ENCODE data around the gene CRACR2A.

CRACR2A gene

DNA sequence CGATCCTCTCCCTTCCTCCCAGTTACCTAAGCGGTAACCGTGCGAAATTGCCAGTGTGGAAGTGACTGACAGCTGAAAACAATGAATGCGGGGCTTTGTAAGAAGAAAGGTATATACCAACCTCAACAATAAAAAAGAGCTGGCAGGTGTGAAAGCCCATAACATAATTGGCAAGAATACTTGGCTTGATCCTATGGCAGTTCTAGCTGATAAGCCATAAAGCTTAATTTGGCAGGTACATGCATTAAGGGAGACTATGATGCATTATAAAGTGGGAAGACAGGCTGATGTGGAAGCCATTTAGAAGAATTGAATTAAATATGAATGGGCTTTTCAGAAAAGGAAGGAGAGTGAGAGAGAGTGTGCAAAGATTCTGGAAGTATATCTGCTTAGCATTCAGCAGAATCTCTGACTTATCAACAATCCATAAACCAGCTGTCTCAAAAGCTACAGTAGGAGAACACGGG, 71.3 kb downstream of the CRACR2A start:
- DNase-seq, result no peak

DNA sequence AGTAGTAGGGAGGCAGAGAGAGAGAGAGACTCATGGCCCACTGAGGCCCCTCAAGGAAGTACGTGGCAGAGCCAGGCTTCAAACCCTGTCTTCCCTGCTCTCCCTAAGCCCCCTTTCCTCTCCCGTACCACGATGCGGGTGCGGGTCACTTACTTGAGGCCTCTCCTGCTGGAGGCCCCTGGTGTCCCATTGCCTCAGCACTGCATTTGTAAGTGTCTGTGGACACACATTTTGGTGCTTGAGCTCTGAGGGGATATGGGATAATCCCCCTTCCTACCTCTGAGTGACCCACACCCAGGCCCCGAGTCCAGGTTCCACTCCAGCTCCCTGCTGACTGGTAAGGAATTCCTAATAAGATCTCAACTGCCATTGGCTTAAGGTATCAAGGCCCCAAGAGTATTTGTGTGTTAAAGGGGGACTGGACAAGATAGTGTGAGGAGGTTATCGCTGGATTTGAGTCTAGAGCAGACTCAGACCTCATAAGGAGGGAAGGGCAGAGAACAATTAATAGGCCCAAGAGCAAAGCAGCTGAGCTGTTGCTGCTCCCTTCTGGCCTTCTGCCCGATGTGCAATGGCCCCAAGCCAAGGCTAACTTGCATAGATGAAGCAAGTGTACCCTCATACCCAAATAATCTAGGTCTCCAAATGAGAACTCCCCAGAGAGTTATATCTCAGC, 71.9 kb downstream of the CRACR2A start:
- peak; percentile 5 to 53 for DNase-seq

DNA sequence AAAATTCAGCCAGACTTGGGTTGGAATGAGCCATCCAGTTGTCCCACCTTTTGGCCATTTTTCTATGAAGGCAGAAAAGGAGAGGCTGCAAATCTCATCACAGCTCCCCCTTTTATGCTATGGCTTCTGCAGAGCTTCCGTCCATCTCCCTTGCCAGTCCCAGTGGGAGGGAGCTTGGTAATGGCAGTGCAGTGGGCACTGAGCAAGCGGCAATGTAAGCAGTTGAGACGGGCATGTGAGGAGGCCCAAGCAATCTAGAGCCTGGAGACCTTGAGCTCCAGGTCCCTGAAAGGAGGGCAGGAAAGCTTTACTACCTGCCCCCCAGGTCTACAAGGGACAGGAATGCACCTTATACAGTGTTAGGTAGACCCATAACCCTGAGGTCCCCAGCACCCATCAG, 73.1 kb downstream of the CRACR2A start:
- DNase-seq, result no peak

GRCh38 chr12:3677609-3678008, 75.3 kb downstream of the CRACR2A start:
- DNase-seq, result no peak

GRCh38 chr12:3673981-3674708, 78.8 kb downstream of the CRACR2A start:
- no peak for DNase-seq

DNA sequence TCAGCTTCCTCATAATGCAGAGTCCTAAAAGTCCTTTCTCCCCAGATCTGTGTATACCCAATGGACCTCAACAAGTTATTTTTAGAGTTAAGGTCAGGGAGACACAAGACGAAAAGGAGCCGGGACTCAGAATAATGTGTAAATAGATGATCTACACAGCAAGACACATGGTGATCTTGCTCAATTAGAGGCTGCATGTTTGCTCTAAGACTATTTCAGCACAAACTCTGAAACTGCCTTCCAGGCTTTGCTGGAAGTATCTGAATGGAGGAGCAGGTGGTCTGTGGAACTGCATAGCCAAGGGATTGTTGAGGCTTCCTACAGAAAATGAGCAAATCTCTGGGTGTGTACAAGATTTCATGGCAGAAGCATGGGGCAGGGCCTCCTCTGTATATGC, 80.8 kb downstream of the CRACR2A start:
- DNase-seq, result no peak

DNA sequence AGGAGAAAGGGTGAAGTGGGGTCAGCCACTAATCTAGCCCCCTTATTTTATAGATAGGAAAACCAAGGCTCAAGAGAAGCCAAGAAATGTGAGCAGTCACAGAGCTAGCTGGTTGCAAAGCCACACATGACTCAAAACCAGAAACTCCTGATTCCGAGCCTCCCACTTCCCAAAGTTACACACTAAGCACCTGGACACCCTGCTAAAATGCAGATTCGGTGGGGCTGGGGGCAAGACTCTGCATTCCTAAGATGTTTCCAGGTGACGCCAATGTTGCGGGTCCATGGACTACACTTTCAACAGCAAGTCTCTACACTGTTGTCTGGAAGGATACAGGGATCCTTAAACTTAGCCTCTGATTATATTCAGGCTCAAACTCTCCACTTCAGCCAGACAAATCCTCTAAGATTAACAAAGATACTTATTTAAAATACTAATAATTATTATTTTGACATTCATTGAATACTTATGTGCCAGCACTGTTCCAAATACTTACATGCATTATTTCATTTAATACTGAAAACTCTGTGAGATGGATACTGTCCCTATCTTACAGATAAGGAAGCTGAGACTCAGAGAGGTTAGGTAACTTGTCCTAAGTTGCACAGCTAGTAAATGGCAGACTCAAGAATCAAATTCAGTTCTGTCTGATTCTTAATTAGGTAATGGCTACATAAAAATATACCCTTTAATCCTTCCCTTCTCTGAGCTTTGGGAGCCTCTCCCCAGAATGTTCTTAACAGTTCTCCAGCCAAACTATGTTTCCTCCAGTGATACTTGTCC, 81.4 kb downstream of the CRACR2A start:
- no peak for DNase-seq

DNA sequence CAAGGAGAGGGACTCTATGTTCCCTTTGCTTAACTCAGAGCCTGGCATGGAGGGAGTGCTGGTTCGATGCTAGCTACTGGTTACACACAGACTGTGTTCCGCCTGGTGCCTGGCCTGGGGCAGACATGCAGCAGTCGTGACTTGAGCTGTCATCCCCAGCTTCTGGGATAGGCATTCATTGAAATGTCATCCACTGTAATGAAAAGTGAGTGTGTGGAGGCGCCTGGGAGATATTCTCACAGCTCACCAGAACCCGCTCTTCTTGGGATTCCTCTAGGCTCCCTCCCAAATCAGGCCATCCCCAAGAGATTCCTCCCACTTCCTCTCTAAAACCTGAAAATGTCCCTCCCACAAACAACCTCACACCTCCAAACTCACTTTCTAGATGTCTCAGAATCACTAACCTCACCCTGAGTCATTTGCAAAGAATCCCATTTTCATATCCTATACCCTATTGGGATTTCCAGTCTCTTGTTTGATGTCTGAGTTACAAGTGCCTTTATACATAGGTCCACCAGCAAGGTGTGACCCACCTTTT, 82.8 kb downstream of the CRACR2A start:
- no peak for DNase-seq

- no peak for DNase-seq
Measured at GRCh38 chr12:3669594-3669993, 83.3 kb downstream of the CRACR2A start.

- DNase-seq, result no peak
Measured at GRCh38 chr12:3668479-3669165, 84.3 kb downstream of the CRACR2A start.

- DNase-seq, result peak in 1 of 2 experiments; percentile 18
Measured at GRCh38 chr12:3667485-3667884, 85.4 kb downstream of the CRACR2A start.

GRCh38 chr12:3666441-3666840, 86.5 kb downstream of the CRACR2A start:
- no peak for DNase-seq

DNA sequence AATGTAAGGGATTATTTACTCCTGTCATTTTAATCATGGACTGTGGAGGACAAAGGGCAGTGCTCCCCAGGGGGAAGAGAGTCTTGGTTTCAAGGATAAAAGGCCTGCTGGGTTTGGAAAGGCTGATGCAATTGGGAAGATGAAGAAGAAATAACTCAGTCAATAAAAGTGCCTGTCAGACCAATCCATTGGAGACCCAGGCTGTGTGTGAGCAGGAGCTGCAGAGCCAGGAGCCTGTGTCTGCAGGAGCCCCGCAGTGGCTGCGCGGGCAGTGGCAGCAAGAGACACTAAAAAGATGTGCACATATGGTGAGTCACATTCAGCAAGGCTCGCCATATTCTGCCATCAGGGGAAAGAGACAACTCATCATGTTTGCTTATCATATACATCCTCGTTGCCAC, 90.4 kb downstream of the CRACR2A start:
- no peak for DNase-seq

- no peak for DNase-seq
Measured at GRCh38 chr12:3661028-3661427, 91.9 kb downstream of the CRACR2A start.

DNA sequence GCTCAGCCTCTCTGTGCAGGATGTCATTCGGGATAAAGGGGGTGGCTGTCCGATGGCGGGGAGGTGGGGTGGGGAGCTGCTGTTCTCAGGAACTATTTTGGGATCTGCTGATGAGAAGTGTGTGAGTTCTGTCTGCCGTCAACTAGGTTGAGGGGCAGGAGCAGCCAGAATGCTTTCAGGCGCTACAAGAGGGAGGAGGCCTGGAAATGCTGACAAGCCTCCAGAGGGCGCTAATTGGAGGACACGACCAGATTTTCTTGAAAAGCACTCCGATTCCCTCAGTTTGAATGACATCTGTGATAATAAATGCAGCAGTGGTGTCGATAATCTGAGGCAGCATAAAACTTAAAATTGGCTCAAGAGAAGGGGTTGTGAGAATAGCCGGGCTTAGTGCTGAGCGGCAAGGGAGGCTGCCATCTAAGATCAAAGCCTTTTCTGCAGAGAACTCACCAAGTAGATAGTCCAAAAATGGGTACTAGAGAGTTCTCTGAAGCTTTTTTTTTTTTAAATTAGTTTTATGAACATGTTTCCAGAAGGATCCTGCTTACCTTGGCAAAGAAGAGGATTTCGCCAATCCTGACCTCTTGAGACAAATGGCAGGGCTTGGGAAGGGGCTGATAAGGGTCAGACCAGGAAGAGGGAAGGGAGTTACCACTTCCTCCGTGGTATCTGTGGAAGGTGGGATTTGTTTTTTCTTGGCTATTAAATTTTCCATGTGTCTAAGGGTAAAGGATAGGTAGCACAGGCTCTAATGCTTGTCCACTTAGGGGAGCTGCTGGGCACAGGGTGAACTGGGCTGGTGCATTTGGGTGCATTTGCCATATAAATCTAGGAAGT, 94.4 kb downstream of the CRACR2A start:
- peak; percentile 23 to 28 for DNase-seq

DNA sequence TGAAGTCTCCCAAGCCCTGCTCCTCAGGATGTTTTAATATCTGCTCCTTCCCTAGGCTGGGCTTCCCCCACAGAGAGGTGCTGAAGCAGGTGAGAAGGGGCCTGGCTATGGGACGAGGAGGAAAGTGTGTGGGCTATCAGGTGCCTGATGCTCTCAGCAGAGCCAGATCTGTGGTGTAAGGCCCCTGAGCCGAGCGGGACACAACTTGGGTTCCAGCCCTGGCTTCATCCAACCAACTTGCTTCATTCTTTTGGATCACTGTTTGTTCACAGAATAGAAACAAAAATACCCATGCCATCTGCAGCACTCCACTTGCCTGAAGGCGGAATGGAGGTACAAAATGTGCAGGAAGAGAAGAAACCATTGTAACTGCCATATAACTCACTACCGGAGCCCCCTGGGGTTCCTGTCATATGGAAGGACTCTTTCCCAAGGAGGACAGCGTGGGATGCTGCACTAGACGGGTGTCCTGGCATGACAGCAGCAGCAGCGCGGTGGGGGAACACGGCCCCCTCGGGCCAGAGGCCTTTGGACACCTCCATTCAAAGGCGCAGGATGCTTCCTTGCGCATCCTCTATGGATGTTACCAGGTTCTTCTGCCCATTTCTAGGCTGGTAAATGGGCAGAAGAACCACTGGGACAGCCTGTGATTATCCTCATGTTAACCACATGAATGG, 95.8 kb downstream of the CRACR2A start:
- DNase-seq, result no peak

DNA sequence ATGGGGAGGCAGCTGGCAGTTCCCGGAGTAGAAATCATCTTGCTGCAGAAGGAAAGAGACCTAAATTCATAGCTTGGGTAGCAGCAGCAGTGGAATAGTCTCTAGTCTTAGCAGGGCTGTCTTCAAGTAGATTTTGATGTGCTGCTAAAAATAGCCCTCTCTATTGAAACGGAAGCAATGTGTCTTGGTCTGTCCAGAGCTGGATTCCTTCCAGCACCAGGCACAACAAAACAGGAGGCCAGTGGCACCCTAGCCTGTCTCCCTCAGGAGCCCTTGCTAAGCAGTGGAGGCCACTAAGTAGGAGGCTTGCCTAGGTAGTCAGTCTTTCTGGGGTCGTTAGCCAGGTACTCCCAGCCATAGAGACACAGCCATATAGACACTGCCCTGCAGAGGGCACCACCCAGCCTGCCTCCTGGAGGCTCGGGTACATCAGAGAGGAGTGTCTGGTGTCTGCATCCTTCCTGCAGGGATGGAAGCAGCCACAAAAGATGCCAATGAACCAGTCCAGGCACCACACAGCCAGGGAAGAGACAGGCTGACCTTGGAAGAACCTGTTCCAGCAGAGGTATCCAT, 97.5 kb downstream of the CRACR2A start:
- DNase-seq, result peak; percentile 28 to 40

DNA sequence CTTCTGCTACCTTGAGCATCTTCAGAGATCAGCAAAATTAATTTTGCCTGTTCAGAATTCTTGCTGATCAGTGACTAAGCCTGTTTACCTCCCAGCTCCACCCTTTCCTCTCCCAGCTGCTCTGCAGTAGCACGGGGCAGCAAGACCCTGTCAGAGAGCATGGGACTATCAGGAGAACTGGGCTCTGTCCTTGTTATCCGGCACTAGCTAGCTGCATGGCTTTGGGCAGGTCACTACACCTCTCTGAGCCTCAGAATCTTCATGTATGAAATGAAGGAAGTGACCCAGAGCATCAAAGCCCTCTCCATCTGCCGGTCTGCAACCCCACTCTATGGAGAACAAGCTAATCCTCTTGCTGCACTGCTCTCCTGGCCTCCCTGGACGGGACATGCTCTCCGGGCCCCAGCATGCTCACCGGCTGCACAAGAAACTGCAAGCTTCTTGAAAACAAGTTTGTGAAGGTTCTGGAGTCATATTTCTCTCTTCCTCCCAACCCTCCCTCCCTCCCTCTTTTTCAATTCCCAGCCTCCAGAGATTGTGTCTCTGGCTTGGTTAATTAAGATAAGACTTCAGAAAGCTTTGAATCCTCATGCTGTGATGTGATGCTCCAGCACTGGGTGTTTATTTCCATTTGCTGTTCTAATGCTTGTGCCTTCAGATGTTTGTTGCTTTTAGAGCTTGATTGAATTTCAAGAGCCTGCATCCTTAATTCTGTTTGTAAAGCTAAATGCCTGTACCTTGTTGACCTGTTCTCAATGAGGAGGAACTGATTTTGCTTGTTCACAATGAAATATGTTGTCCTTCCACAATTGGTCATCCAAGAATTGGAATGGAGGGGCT, 101.1 kb downstream of the CRACR2A start:
- peak in 1 of 2 experiments; percentile 33 for DNase-seq

- no peak for DNase-seq
Measured at GRCh38 chr12:3647504-3647903, 105.4 kb downstream of the CRACR2A start.

Measured in NCI-H524 (cell line).